ENCODE results near the gene NUDT4. TPM values are rescaled to one million over a fixed set of nuclear protein-coding genes. Genes with fewer than 3 reads are reported as not detected.

The NUDT4 gene
- total RNA-seq, 6 donors from 2014 or later, result 23.0 to 60.3 (median 34.0) TPM

Other genes starting within 250 kb of the NUDT4 start
- gene UBE2N, start 64.0 kb downstream of the NUDT4 start, total RNA-seq, result 10 to 100 TPM in 5 of 6 donors, 1 to 10 TPM in 1; 10.0 to 78.1 (median 46.3) TPM
- 10 to 100 TPM; 15.5 to 63.8 (median 36.7) TPM for gene MRPL42, start 89.6 kb downstream of the NUDT4 start, total RNA-seq
- gene SOCS2, start 194.8 kb downstream of the NUDT4 start, total RNA-seq, result 10 to 100 TPM; 18.3 to 63.0 (median 34.6) TPM

All from upper lobe of left lung (tissue), 6 donors.